HEK293 (cell line): ENCODE data around the gene MAGEA8.

Experiments used
- CTCF ChIA-PET: fragments of 350-600 bp; formaldehyde crosslinking; extraction: SDS; loops from one replicate; lab custom pipeline; 2021; ENCODE audit warnings: antibody characterized with exemption; lab: Yijun Ruan, JAX
- POLR2A ChIA-PET: fragments of 300-600 bp; formaldehyde crosslinking; extraction: SDS; loops from one replicate; lab custom pipeline; 2020; ENCODE audit warnings: antibody characterized with exemption, inconsistent platforms; lab: Yijun Ruan, JAX
- H3K27ac ChIP-seq: fragments of 200-500 bp; sonication (Bioruptor generic); 2 replicates; pipeline ENCODE4 v1.5.1; 2014; ENCODE audit warnings: low read depth, low read length, control low read depth, inconsistent platforms; ENCODE audit errors: extremely low read depth
- H3K36me3 ChIP-seq, 2 experiments: fragments of 200-500 bp in 1 of 2; sonication (Bioruptor generic) in 1 of 2; 1 replicate in 1 of 2; 2 replicates in 1 of 2; pipeline ENCODE4 v1.5.1; 2014 to 2017; ENCODE audit warnings: inconsistent platforms in 2 of 2, low read length in 2 of 2; ENCODE audit not compliant: control insufficient read depth in 2 of 2, insufficient read depth in 1 of 2
- H3K4me1 ChIP-seq: fragments of 200-500 bp; sonication (Bioruptor generic); 2 replicates; pipeline ENCODE4 v1.5.1; 2014; ENCODE audit warnings: mild to moderate bottlenecking, low read length, inconsistent platforms; ENCODE audit not compliant: control insufficient read depth, insufficient read depth
- H3K4me3 ChIP-seq: 2 replicates; pipeline ENCODE4 v1.5.1; 2011; ENCODE audit warnings: low read depth, mild to moderate bottlenecking, control low read depth, low read length, moderate library complexity
- H3K9me3 ChIP-seq: fragments of 200-500 bp; sonication (Bioruptor generic); 2 replicates; pipeline ENCODE4 v1.5.1; 2014; ENCODE audit warnings: low read depth, low read length, inconsistent platforms; ENCODE audit not compliant: control insufficient read depth, insufficient read depth
- GFI1B ChIP-seq: fragments of 450-650 bp; formaldehyde crosslinking; IDR thresholded peaks from 2 replicates; pipeline ENCODE4 v1.5.1; 2016; ENCODE audit warnings: missing biosample characterization, missing genetic modification characterization
- GLI2 ChIP-seq: fragments of 450-650 bp; formaldehyde crosslinking; IDR thresholded peaks from 2 replicates; pipeline ENCODE4; 2017; ENCODE audit warnings: missing biosample characterization, missing genetic modification characterization, low read depth, borderline replicate concordance
- KLF8 ChIP-seq: fragments of 450-650 bp; formaldehyde crosslinking; IDR thresholded peaks from 2 replicates; pipeline ENCODE4 v1.5.1; 2016; ENCODE audit warnings: missing biosample characterization, missing genetic modification characterization
- KLF9 ChIP-seq: fragments of 450-650 bp; formaldehyde crosslinking; IDR thresholded peaks from 2 replicates; pipeline ENCODE4 v1.5.1; 2016; ENCODE audit warnings: missing biosample characterization, missing genetic modification characterization, low read depth
- SP7 ChIP-seq: fragments of 450-650 bp; formaldehyde crosslinking; IDR thresholded peaks from 2 replicates; pipeline ENCODE4 v1.5.1; 2016; ENCODE audit warnings: missing biosample characterization, missing genetic modification characterization
- ZBTB7A ChIP-seq: fragments of 450-650 bp; formaldehyde crosslinking; IDR thresholded peaks from 2 replicates; pipeline ENCODE4 v1.5.1; 2016; ENCODE audit warnings: low read depth, missing biosample characterization, missing genetic modification characterization
- ZNF211 ChIP-seq: fragments of 450-650 bp; formaldehyde crosslinking; IDR thresholded peaks from 2 replicates; pipeline ENCODE4 v1.5.1; 2016; ENCODE audit warnings: low read depth, missing biosample characterization, missing genetic modification characterization
- ZNF311 ChIP-seq: fragments of 450-650 bp; formaldehyde crosslinking; IDR thresholded peaks from 2 replicates; pipeline ENCODE4 v1.5.1; 2017; ENCODE audit warnings: missing biosample characterization, missing genetic modification characterization, borderline replicate concordance
- ZNF366 ChIP-seq: fragments of 450-650 bp; formaldehyde crosslinking; conservative IDR thresholded peaks from 2 replicates; pipeline ENCODE4 v1.5.1; 2016; ENCODE audit warnings: missing biosample characterization, missing genetic modification characterization
- ZNF391 ChIP-seq: fragments of 450-650 bp; formaldehyde crosslinking; IDR thresholded peaks from 2 replicates; pipeline ENCODE4 v1.5.1; 2016; ENCODE audit warnings: low read depth, missing biosample characterization, missing genetic modification characterization, borderline replicate concordance
- ZNF416 ChIP-seq: fragments of 450-650 bp; formaldehyde crosslinking; IDR thresholded peaks from 2 replicates; pipeline ENCODE4 v1.5.1; 2016; ENCODE audit warnings: missing biosample characterization, missing genetic modification characterization
- ZNF423 ChIP-seq: fragments of 450-650 bp; formaldehyde crosslinking; IDR thresholded peaks from 2 replicates; pipeline ENCODE4 v1.5.1; 2016; ENCODE audit warnings: missing biosample characterization, missing genetic modification characterization
- ZNF433 ChIP-seq: fragments of 450-650 bp; formaldehyde crosslinking; IDR thresholded peaks from 2 replicates; pipeline ENCODE4 v1.5.1; 2016; ENCODE audit warnings: missing biosample characterization, missing genetic modification characterization, low read depth
- ZNF530 ChIP-seq: fragments of 450-650 bp; formaldehyde crosslinking; IDR thresholded peaks from 2 replicates; pipeline ENCODE4 v1.5.1; 2016; ENCODE audit warnings: low read depth, missing biosample characterization, missing genetic modification characterization
- ZNF585B ChIP-seq: fragments of 450-650 bp; formaldehyde crosslinking; IDR thresholded peaks from 2 replicates; pipeline ENCODE4 v1.5.1; 2016; ENCODE audit warnings: missing biosample characterization, missing genetic modification characterization
- ZNF654 ChIP-seq: fragments of 450-650 bp; formaldehyde crosslinking; IDR thresholded peaks from 2 replicates; pipeline ENCODE4 v1.5.1; 2016; ENCODE audit warnings: low read depth, missing biosample characterization, missing genetic modification characterization
- ZNF76 ChIP-seq: fragments of 450-650 bp; formaldehyde crosslinking; IDR thresholded peaks from 2 replicates; pipeline ENCODE4; 2016; ENCODE audit warnings: low read depth, missing biosample characterization, missing genetic modification characterization, borderline replicate concordance
- ZNF785 ChIP-seq: fragments of 450-650 bp; formaldehyde crosslinking; IDR thresholded peaks from 2 replicates; pipeline ENCODE4 v1.5.1; 2016; ENCODE audit warnings: missing biosample characterization, missing genetic modification characterization
- ZNF791 ChIP-seq: fragments of 450-650 bp; formaldehyde crosslinking; IDR thresholded peaks from 2 replicates; pipeline ENCODE4 v1.5.1; 2016; ENCODE audit warnings: missing biosample characterization, missing genetic modification characterization
- TF ChIP-seq, protein P1 (sequence below): sonication (generic); formaldehyde crosslinking; IDR thresholded peaks from 2 replicates; pipeline ENCODE4 v1.8.1; 2022; ENCODE audit warnings: mild to moderate bottlenecking, moderate library complexity, missing genetic modification reagents
- TF ChIP-seq, protein P2 (sequence below): fragments of 450-650 bp; formaldehyde crosslinking; IDR thresholded peaks from 2 replicates; pipeline ENCODE4 v1.5.1; 2016; ENCODE audit warnings: missing biosample characterization, missing genetic modification characterization, low read depth
- TF ChIP-seq, protein P3 (sequence below): fragments of 450-650 bp; formaldehyde crosslinking; IDR thresholded peaks from 2 replicates; pipeline ENCODE4 v1.5.1; 2016; ENCODE audit warnings: missing biosample characterization, missing genetic modification characterization
- TF ChIP-seq, protein P4 (sequence below): fragments of 450-650 bp; formaldehyde crosslinking; IDR thresholded peaks from 2 replicates; pipeline ENCODE4 v1.5.1; 2016; ENCODE audit warnings: missing biosample characterization, missing genetic modification characterization

Gene MAGEA8

DNA sequence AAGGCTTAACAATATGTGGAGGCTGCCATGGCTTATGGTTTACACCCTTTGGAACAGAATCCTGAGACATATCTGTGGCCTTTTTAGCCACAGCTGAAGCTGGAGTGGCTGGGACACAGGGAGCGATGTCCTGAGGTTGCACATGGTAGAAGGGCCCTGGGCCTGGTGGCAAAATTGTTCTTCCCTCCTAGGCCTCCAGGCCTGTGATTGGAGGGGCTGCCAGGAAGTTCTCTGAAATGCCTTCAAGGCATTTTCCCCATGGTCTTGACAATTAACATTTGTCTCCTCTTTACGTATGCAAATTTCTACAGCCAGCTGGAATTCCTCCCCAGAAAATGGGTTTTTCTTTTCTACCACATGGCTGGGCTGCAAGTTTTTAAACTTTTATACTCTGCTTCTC, 39.1 kb upstream of the MAGEA8 start:
- H3K9me3 ChIP-seq: no peaks in the 10 kb centered on the region
- no peaks in the 10 kb centered on the region for H3K4me1 ChIP-seq
- peak; percentile 64 for TF ChIP-seq ZNF585B (tag by site-specific recombination)
- no peak for TF ChIP-seq ZNF423
- no peak for TF ChIP-seq ZNF311 (tag by site-specific recombination)
- no peak for TF ChIP-seq SP7 (tag by site-specific recombination)
- no peak overlapping the region for H3K27ac ChIP-seq
- H3K4me3 ChIP-seq: no peak overlapping the region
- H3K36me3 ChIP-seq: no peaks in the 10 kb centered on the region
- CTCF ChIA-PET: interaction anchor here (0.6 kb wide), 1 partner anchor 8 kb away, joined by 3 read pairs; no protein-coding TSS in a partner anchor
- POLR2A ChIA-PET: no interaction called here

DNA sequence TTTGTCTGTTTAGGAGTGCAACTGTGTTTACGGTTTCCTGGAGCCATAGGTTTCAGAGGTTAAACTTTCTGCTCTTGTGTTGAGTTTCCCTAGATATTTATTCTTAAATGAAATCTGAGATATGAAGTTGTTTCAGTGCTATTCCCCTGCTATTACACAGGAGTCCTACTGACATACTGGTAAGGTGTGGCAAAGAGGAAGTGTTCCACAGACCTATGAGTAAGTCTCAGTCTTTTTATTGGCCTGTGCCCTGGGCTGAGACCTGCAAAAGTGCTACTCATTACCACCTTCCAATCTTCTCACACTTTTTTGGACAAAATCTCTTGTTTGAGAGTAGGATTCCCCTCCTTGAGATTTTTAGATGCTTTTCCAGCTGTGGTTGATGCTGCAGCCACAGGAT, 35.6 kb upstream of the MAGEA8 start:
- Histone ChIP-seq H3K36me3 (no peaks in the 10 kb centered on the region), H3K4me3 (no peak overlapping the region), H3K9me3 (no peaks in the 10 kb centered on the region), H3K4me1 (no peaks in the 10 kb centered on the region), H3K27ac (no peak overlapping the region)
- TF ChIP-seq, protein P1, sequence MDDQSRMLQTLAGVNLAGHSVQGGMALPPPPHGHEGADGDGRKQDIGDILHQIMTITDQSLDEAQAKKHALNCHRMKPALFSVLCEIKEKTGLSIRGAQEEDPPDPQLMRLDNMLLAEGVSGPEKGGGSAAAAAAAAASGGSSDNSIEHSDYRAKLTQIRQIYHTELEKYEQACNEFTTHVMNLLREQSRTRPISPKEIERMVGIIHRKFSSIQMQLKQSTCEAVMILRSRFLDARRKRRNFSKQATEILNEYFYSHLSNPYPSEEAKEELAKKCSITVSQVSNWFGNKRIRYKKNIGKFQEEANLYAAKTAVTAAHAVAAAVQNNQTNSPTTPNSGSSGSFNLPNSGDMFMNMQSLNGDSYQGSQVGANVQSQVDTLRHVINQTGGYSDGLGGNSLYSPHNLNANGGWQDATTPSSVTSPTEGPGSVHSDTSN (CRISPR knock-in tag): no peak
- no peak for TF ChIP-seq GFI1B (tag by site-specific recombination)
- no peak for TF ChIP-seq ZNF76
- no peak for TF ChIP-seq ZNF391
- no peak for TF ChIP-seq ZNF785 (tag by site-specific recombination)
- no peak for TF ChIP-seq GLI2 (tag by site-specific recombination)
- TF ChIP-seq ZNF416 (tag by site-specific recombination): no peak
- no peak for TF ChIP-seq KLF9 (tag by site-specific recombination)
- TF ChIP-seq ZBTB7A: no peak
- no peak for TF ChIP-seq ZNF433 (tag by site-specific recombination)
- TF ChIP-seq KLF8: no peak
- TF ChIP-seq, protein P2, sequence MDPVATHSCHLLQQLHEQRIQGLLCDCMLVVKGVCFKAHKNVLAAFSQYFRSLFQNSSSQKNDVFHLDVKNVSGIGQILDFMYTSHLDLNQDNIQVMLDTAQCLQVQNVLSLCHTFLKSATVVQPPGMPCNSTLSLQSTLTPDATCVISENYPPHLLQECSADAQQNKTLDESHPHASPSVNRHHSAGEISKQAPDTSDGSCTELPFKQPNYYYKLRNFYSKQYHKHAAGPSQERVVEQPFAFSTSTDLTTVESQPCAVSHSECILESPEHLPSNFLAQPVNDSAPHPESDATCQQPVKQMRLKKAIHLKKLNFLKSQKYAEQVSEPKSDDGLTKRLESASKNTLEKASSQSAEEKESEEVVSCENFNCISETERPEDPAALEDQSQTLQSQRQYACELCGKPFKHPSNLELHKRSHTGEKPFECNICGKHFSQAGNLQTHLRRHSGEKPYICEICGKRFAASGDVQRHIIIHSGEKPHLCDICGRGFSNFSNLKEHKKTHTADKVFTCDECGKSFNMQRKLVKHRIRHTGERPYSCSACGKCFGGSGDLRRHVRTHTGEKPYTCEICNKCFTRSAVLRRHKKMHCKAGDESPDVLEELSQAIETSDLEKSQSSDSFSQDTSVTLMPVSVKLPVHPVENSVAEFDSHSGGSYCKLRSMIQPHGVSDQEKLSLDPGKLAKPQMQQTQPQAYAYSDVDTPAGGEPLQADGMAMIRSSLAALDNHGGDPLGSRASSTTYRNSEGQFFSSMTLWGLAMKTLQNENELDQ (tag by site-specific recombination): no peak
- TF ChIP-seq, protein P3, sequence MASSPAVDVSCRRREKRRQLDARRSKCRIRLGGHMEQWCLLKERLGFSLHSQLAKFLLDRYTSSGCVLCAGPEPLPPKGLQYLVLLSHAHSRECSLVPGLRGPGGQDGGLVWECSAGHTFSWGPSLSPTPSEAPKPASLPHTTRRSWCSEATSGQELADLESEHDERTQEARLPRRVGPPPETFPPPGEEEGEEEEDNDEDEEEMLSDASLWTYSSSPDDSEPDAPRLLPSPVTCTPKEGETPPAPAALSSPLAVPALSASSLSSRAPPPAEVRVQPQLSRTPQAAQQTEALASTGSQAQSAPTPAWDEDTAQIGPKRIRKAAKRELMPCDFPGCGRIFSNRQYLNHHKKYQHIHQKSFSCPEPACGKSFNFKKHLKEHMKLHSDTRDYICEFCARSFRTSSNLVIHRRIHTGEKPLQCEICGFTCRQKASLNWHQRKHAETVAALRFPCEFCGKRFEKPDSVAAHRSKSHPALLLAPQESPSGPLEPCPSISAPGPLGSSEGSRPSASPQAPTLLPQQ (tag by site-specific recombination): no peak
- TF ChIP-seq, protein P4, sequence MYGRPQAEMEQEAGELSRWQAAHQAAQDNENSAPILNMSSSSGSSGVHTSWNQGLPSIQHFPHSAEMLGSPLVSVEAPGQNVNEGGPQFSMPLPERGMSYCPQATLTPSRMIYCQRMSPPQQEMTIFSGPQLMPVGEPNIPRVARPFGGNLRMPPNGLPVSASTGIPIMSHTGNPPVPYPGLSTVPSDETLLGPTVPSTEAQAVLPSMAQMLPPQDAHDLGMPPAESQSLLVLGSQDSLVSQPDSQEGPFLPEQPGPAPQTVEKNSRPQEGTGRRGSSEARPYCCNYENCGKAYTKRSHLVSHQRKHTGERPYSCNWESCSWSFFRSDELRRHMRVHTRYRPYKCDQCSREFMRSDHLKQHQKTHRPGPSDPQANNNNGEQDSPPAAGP (tag by site-specific recombination): no peak
- TF ChIP-seq ZNF366 (tag by site-specific recombination): no peak
- TF ChIP-seq ZNF530 (tag by site-specific recombination): no peak
- TF ChIP-seq ZNF654 (tag by site-specific recombination): no peak
- TF ChIP-seq ZNF791 (tag by site-specific recombination): no peak
- no peak for TF ChIP-seq ZNF211 (tag by site-specific recombination)
- CTCF ChIA-PET: interaction anchor here (0.6 kb wide), 2 partner anchors 11 to 59 kb away, joined by 4 to 6 read pairs; no protein-coding TSS in a partner anchor
- POLR2A ChIA-PET: no interaction called here
